Neural progenitor cell (in vitro differentiated cells): ENCODE data around the gene TFDP1. TPM values are rescaled to one million over a fixed set of nuclear protein-coding genes. Genes with fewer than 3 reads are reported as not detected.

Experiments
- DNase-seq: peaks from one replicate; pipeline ENCODE4 v3.0.0-alpha.2; 2016; ENCODE audit warnings: low spot score
- H2AFZ ChIP-seq: fragments of 200-600 bp; sonication (generic); replicated peaks from 2 replicates; pipeline ENCODE4 v1.6.1; 2016; ENCODE audit warnings: antibody characterized with exemption
- H3F3A ChIP-seq: fragments of 200-600 bp; sonication (generic); 2 replicates; pipeline ENCODE4 v1.6.1; 2016; ENCODE audit warnings: antibody characterized with exemption, low read depth
- H3K27ac ChIP-seq: fragments of 200-600 bp; sonication (generic); 2 replicates; pipeline ENCODE4 v1.5.1; 2016; ENCODE audit warnings: mild to moderate bottlenecking
- H3K27me3 ChIP-seq: fragments of 200-600 bp; sonication (generic); 2 replicates; pipeline ENCODE4 v1.6.1; 2016; ENCODE audit warnings: mild to moderate bottlenecking, moderate library complexity
- H3K36me3 ChIP-seq: fragments of 200-600 bp; sonication (generic); 2 replicates; pipeline ENCODE4 v1.5.1; 2016
- H3K4me1 ChIP-seq: fragments of 200-600 bp; sonication (generic); 2 replicates; pipeline ENCODE4 v1.6.1; 2016; ENCODE audit warnings: mixed run types
- H3K4me2 ChIP-seq: fragments of 200-600 bp; sonication (generic); 2 replicates; pipeline ENCODE4 v1.6.1; 2016
- H3K4me3 ChIP-seq: fragments of 200-600 bp; sonication (generic); 2 replicates; pipeline ENCODE4 v1.5.1; 2016
- H3K79me2 ChIP-seq: fragments of 200-600 bp; sonication (generic); 2 replicates; pipeline ENCODE4 v1.6.1; 2016; ENCODE audit warnings: low read depth
- H3K9ac ChIP-seq: fragments of 200-600 bp; sonication (generic); 2 replicates; pipeline ENCODE4 v1.6.1; 2016
- H3K9me3 ChIP-seq: fragments of 200-600 bp; sonication (generic); 2 replicates; pipeline ENCODE4 v1.5.1; 2016; ENCODE audit warnings: low read depth
- H4K20me1 ChIP-seq: fragments of 200-600 bp; sonication (generic); 2 replicates; pipeline ENCODE4 v1.6.1; 2016; ENCODE audit warnings: low read depth
- H3K27ac Mint-ChIP-seq: 3 replicates; pipeline ENCODE4 v1.8.0; 2021; ENCODE audit warnings: mixed read lengths
- H3K27me3 Mint-ChIP-seq: 2 replicates; pipeline ENCODE4 v1.8.0; 2022; ENCODE audit warnings: low read depth, mild to moderate bottlenecking, inconsistent platforms, moderate library complexity, mixed read lengths; ENCODE audit not compliant: insufficient read depth
- H3K36me3 Mint-ChIP-seq: 3 replicates; pipeline ENCODE4 v1.8.0; 2021; ENCODE audit warnings: mixed read lengths
- H3K4me1 Mint-ChIP-seq: 3 replicates; pipeline ENCODE4 v1.8.0; 2021; ENCODE audit warnings: mixed read lengths
- H3K4me3 Mint-ChIP-seq: 3 replicates; pipeline ENCODE4 v1.8.0; 2021; ENCODE audit warnings: mild to moderate bottlenecking, moderate library complexity, mixed read lengths
- H3K9me3 Mint-ChIP-seq: 3 replicates; pipeline ENCODE4 v1.8.0; 2020; ENCODE audit warnings: mixed read lengths
- EZH2 ChIP-seq: fragments of 200-600 bp; sonication (generic); IDR thresholded peaks from 2 replicates; pipeline ENCODE4 v1.6.1; 2017; ENCODE audit warnings: antibody characterized with exemption, mild to moderate bottlenecking, moderate library complexity
- EZH2phosphoT487 ChIP-seq: fragments of 200-600 bp; sonication (generic); IDR thresholded peaks from 2 replicates; pipeline ENCODE4 v1.6.1; 2017; ENCODE audit warnings: antibody characterized with exemption
- total RNA-seq: library from RNA; depleted of rRNA; stranded (reverse); fragments of >200 nt; gene quantifications from 2 replicates; pipeline ENCODE4 v1.2.3, GENCODE V29; 2015; ENCODE audit warnings: low replicate concordance
- TF ChIP-seq, protein P1 (sequence below): fragments of 200-600 bp; sonication (generic); IDR thresholded peaks from 2 replicates; pipeline ENCODE4 v1.5.1; 2017; ENCODE audit warnings: antibody characterized with exemption, mild to moderate bottlenecking

Gene TFDP1
- total RNA-seq, 1 donor from 2014 or later = 88.6 TPM

DNA sequence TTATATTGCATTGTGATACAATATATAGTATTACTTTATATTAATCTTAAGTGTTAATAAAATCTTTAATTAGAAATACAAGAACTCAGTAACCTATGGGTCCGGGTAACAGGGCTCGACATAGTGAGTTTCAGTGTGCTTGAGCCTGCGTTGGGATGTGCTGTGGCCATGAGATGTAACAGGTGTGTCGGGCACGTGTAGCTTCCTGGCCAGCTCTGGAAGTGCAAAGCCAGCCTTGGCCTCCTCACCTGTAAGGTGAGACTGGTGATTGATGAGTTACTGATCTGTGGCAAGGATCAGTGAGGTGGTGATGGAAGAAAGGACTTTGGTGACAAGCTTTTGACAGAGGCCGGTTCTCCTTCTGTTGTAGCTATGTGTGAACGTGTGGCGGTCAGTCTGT is 54.3 kb downstream of the TFDP1 start:
- no peaks in the 10 kb centered on the region for H3K4me1 ChIP-seq
- no peaks in the 10 kb centered on the region for H4K20me1 ChIP-seq
- H3K4me2 ChIP-seq = no peak overlapping the region
- Mint-ChIP-seq H3K4me3 (no peak overlapping the region), H3K4me1 (no peaks in the 10 kb centered on the region), H3K27me3 (no peaks in the 10 kb centered on the region), H3K36me3 (peaks cover 71% of the 10 kb centered on the region), H3K9me3 (peaks cover 7% of the 10 kb centered on the region), H3K27ac (no peak overlapping the region)
- no peak overlapping the region for H2AFZ ChIP-seq
- H3K9ac ChIP-seq = no peak overlapping the region
- H3K9me3 ChIP-seq = peaks cover 23% of the 10 kb centered on the region
- no peaks in the 10 kb centered on the region for H3K27me3 ChIP-seq
- no peaks in the 10 kb centered on the region for H3K79me2 ChIP-seq
- no peak overlapping the region for H3K27ac ChIP-seq
- peaks cover 28% of the 10 kb centered on the region for H3K36me3 ChIP-seq
- no peaks in the 10 kb centered on the region for H3F3A ChIP-seq
- H3K4me3 ChIP-seq = no peak overlapping the region
- TF ChIP-seq EZH2 (no peak), EZH2phosphoT487 (no peak)
- TF ChIP-seq, protein P1, sequence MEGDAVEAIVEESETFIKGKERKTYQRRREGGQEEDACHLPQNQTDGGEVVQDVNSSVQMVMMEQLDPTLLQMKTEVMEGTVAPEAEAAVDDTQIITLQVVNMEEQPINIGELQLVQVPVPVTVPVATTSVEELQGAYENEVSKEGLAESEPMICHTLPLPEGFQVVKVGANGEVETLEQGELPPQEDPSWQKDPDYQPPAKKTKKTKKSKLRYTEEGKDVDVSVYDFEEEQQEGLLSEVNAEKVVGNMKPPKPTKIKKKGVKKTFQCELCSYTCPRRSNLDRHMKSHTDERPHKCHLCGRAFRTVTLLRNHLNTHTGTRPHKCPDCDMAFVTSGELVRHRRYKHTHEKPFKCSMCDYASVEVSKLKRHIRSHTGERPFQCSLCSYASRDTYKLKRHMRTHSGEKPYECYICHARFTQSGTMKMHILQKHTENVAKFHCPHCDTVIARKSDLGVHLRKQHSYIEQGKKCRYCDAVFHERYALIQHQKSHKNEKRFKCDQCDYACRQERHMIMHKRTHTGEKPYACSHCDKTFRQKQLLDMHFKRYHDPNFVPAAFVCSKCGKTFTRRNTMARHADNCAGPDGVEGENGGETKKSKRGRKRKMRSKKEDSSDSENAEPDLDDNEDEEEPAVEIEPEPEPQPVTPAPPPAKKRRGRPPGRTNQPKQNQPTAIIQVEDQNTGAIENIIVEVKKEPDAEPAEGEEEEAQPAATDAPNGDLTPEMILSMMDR = no peak
- DNase-seq = no peak

DNA sequence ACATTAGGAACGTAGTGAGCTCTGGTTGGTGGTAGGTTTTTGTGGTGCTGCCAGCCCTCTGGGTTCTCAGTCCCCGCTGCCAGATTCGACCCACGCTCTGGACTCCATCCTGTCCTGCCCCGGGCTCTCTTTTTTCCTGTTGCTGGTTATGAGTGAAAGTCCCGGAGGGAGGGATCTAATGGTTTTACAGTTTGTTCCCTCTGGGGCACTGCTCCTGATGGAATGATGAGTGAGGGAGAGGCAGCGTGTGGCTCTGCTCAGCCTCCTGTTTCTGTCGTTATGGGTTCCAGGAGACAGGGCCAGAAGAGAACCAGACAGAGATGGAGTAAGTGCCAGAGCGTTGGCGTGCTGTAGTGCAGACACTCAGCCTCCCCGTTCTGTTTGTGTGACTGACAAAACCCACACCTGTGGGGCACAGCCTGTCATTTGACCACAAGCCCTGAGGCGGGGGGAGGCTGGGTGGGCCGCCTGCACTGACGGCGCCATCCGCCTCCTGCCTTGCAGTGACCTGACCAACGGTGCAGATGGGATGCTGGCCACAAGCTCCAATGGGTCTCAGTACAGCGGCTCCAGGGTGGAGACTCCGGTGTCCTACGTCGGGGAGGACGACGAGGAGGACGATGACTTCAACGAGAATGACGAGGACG is 55.2 kb downstream of the TFDP1 start:
- H3K4me1 Mint-ChIP-seq = no peaks in the 10 kb centered on the region
- Histone ChIP-seq H3K27me3 (no peaks in the 10 kb centered on the region), H3K79me2 (no peaks in the 10 kb centered on the region), H3K4me1 (no peaks in the 10 kb centered on the region), H3K9me3 (peaks cover 24% of the 10 kb centered on the region), H3K36me3 (peaks cover 28% of the 10 kb centered on the region), H3F3A (no peaks in the 10 kb centered on the region), H3K27ac (no peak overlapping the region), H2AFZ (no peak overlapping the region), H3K4me3 (no peak overlapping the region), H3K9ac (no peak overlapping the region), H4K20me1 (no peaks in the 10 kb centered on the region), H3K4me2 (no peak overlapping the region)
- TF ChIP-seq, protein P1 = no peak
- TF ChIP-seq EZH2phosphoT487 = no peak
- TF ChIP-seq EZH2 = no peak
- H3K36me3 Mint-ChIP-seq = peaks cover 67% of the 10 kb centered on the region
- H3K4me3 Mint-ChIP-seq = no peak overlapping the region
- H3K27ac Mint-ChIP-seq = no peak overlapping the region
- H3K9me3 Mint-ChIP-seq = peaks cover 7% of the 10 kb centered on the region
- DNase-seq = no peak
- H3K27me3 Mint-ChIP-seq = no peaks in the 10 kb centered on the region

GRCh38 chr13:113641426-113641825 is 56.9 kb downstream of the TFDP1 start:
- H3K79me2 ChIP-seq = no peaks in the 10 kb centered on the region
- H3K36me3 ChIP-seq = peaks cover 28% of the 10 kb centered on the region
- H3K4me3 ChIP-seq = no peak overlapping the region
- H3K9me3 ChIP-seq = peaks cover 24% of the 10 kb centered on the region
- H3K27me3 ChIP-seq = no peaks in the 10 kb centered on the region
- Mint-ChIP-seq H3K9me3 (peaks cover 7% of the 10 kb centered on the region), H3K27me3 (no peaks in the 10 kb centered on the region), H3K4me3 (no peak overlapping the region), H3K36me3 (peaks cover 65% of the 10 kb centered on the region), H3K27ac (no peak overlapping the region), H3K4me1 (no peaks in the 10 kb centered on the region)
- H4K20me1 ChIP-seq = no peaks in the 10 kb centered on the region
- DNase-seq = no peak
- TF ChIP-seq EZH2 (no peak), EZH2phosphoT487 (no peak)
- TF ChIP-seq, protein P1 = no peak
- H3F3A ChIP-seq = no peaks in the 10 kb centered on the region
- H3K9ac ChIP-seq = no peak overlapping the region
- H3K27ac ChIP-seq = no peak overlapping the region
- H3K4me2 ChIP-seq = no peak overlapping the region
- no peak overlapping the region for H2AFZ ChIP-seq
- H3K4me1 ChIP-seq = no peaks in the 10 kb centered on the region
